ENCODE measurements around the gene ITPK1. TPM values are rescaled to one million over a fixed set of nuclear protein-coding genes. Genes with fewer than 3 reads are reported as not detected.
A peak's percentile ranks its signal among the peaks of the same experiment; 100 is the strongest.

ITPK1 gene
- total RNA-seq, 4 donors from 2014 or later, result 37.5 to 47.5 (median 41.4) TPM

- intact Hi-C loops (cut with DNase I; ENCODE audit: low total_unique reads), result no loop called here
- DNase-seq (ENCODE audit: low spot score in 2 of 2), result peak in 1 of 2 donors; percentile 36
- no peak for TF ChIP-seq POLR2A (IDR thresholded peaks at IDR 0.05)
- no peak for TF ChIP-seq CTCF (IDR thresholded peaks at IDR 0.05)
- 64 to 72% methylated on average over 19 of the region's 19 CpGs for WGBS, 2 donors
- no peak overlapping the region for H3K4me3 ChIP-seq (ENCODE audit: low read depth, poor library complexity, severe bottlenecking)
Observed at GRCh38 chr14:93073910-93074769, 41.6 kb downstream of the ITPK1 start.

GRCh38 chr14:93073358-93073707 lies 42.4 kb downstream of the ITPK1 start:
- 71 to 72% methylated on average over 4 of the region's 4 CpGs for WGBS, 2 donors
- TF ChIP-seq POLR2A (IDR thresholded peaks at IDR 0.05) (no peak), CTCF (IDR thresholded peaks at IDR 0.05) (no peak)
- DNase-seq (ENCODE audit: low spot score in 2 of 2), result no peak
- intact Hi-C loops (cut with DNase I; ENCODE audit: low total_unique reads), result no loop called here
- no peak overlapping the region for H3K4me3 ChIP-seq (ENCODE audit: low read depth, poor library complexity, severe bottlenecking)

- WGBS, 2 donors, result 79 to 87% methylated on average over 12 of the region's 12 CpGs
- DNase-seq (ENCODE audit: low spot score in 2 of 2), result no peak
- TF ChIP-seq CTCF (IDR thresholded peaks at IDR 0.05) (no peak), POLR2A (IDR thresholded peaks at IDR 0.05) (no peak)
- H3K4me3 ChIP-seq (ENCODE audit: low read depth, poor library complexity, severe bottlenecking), result no peak overlapping the region
- intact Hi-C loops (cut with DNase I; ENCODE audit: low total_unique reads), result no loop called here
Observed at GRCh38 chr14:93072659-93073357, 42.9 kb downstream of the ITPK1 start.

- intact Hi-C loops (cut with DNase I; ENCODE audit: low total_unique reads), result no loop called here
- WGBS, 2 donors, result 37 to 58% methylated on average over 8 of the region's 8 CpGs
Observed at GRCh38 chr14:93068711-93069110, 47.0 kb downstream of the ITPK1 start.

GRCh38 chr14:93067088-93067487 lies 48.6 kb downstream of the ITPK1 start:
- 80 to 81% methylated on average over 5 of the region's 5 CpGs for WGBS, 2 donors
- TF ChIP-seq CTCF (IDR thresholded peaks at IDR 0.05) (no peak), POLR2A (IDR thresholded peaks at IDR 0.05) (no peak)
- intact Hi-C loops (cut with DNase I; ENCODE audit: low total_unique reads), result no loop called here
- no peak overlapping the region for H3K4me3 ChIP-seq (ENCODE audit: low read depth, poor library complexity, severe bottlenecking)
- DNase-seq (ENCODE audit: low spot score in 2 of 2), result no peak

More at GRCh38 chr14:93068711-93069110, 47.0 kb downstream of the ITPK1 start:
- no peak for TF ChIP-seq POLR2A (IDR thresholded peaks at IDR 0.05)
- no peak for TF ChIP-seq CTCF (IDR thresholded peaks at IDR 0.05)
- DNase-seq (ENCODE audit: low spot score in 2 of 2), result no peak
- H3K4me3 ChIP-seq (ENCODE audit: low read depth, poor library complexity, severe bottlenecking), result no peak overlapping the region
